ENCODE data around the gene FGFR1OP2. TPM values are rescaled to one million over a fixed set of nuclear protein-coding genes. Genes with fewer than 3 reads are reported as not detected.
A peak's percentile ranks its signal among the peaks of the same experiment; 100 is the strongest.

FGFR1OP2 gene
- total RNA-seq, 2 experiments from 2014 or later: 85.7 to 87.5 TPM

DNA sequence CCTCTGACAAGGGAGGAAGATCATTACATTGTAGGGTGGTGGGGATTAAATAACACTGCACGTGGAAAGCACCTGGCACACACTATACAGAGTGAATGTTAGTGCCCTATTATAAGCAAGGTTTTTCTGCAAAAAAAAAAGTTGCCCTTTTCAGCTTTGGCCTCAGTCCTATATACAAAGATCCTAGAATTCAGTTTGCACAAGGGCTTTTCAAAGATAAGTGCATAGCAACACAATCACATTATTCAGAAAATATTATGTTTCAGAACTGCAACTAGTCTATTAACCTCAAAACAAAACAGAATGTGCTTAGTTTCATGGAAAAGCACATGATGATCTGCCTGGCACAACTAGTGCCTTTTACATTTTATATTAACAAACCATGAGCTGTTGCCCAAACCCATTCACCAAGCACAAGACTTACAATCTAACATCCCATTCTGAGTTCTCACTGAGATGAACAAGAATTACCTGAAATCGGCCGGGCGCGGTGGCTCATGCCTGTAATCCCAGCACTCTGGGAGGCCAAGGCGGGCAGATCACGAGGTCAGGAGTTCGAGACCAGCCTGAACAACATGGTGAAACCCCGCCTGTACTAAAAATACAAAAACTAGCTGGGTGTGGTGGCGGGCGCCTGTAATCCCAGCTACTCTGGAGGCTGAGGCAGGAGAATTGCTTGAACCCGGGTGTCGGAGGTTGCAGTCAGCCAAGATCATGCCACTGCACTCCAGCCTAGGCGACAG, 74.1 kb downstream of the FGFR1OP2 start:
- H3K9me3 Mint-ChIP-seq: no peaks in the 10 kb centered on the region
- H3K4me1 Mint-ChIP-seq: peaks cover 64% of the 10 kb centered on the region
- ChIA-PET POLR2A (interaction anchor here (1.2 to 4.5 kb wide), 7 partner anchors 10 to 180 kb away, joined by 3 to 24 read pairs (median 10); partner anchors contain the start of genes FGFR1OP2, ITPR2 and MED21), CTCF (interaction anchor here (0.6 to 6.3 kb wide), 10 partner anchors 11 to 1438 kb away, joined by 3 to 101 read pairs (median 6); partner anchors contain the start of genes ITPR2, MED21 and STK38L)
- H3K27me3 Mint-ChIP-seq: no peaks in the 10 kb centered on the region
- peak overlapping the region; percentile 90 for H3K4me3 Mint-ChIP-seq
- H3K36me3 Mint-ChIP-seq (ENCODE audit: low read depth): peaks cover 16% of the 10 kb centered on the region
- no peak for DNase-seq
- no peak overlapping the region for H3K27ac Mint-ChIP-seq

DNA sequence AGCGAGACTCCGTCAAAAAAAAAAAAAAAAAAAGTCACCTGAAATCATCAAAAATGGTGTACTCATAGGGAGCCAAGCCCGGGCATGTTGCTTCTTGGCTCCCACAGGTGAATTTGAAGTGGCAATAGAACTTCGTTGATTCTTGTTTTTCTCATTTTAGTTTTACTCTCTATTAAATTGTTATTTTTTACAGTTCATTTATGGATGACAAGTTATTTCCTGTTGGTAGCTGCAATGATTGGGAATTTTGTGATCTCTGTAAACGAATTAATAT, 74.6 kb downstream of the FGFR1OP2 start:
- ChIA-PET POLR2A (interaction anchor here (1.0 to 4.5 kb wide), 9 partner anchors 10 to 180 kb away, joined by 3 to 24 read pairs (median 6); partner anchors contain the start of genes FGFR1OP2, INTS13, ITPR2 and MED21), CTCF (interaction anchor here (0.6 to 6.3 kb wide), 13 partner anchors 11 to 1438 kb away, joined by 3 to 101 read pairs (median 4); partner anchors contain the start of genes ITPR2, MED21 and STK38L)
- H3K9me3 Mint-ChIP-seq: no peaks in the 10 kb centered on the region
- no peak overlapping the region for H3K27ac Mint-ChIP-seq
- H3K4me1 Mint-ChIP-seq: peaks cover 65% of the 10 kb centered on the region
- H3K36me3 Mint-ChIP-seq (ENCODE audit: low read depth): peaks cover 16% of the 10 kb centered on the region
- peak overlapping the region; percentile 90 for H3K4me3 Mint-ChIP-seq
- DNase-seq: no peak
- no peaks in the 10 kb centered on the region for H3K27me3 Mint-ChIP-seq

GRCh38 chr12:27013611-27014084, 75.4 kb downstream of the FGFR1OP2 start:
- Mint-ChIP-seq H3K27ac (peak overlapping the region; percentile 95), H3K9me3 (no peaks in the 10 kb centered on the region), H3K4me1 (peaks cover 60% of the 10 kb centered on the region), H3K36me3 (ENCODE audit: low read depth) (peaks cover 13% of the 10 kb centered on the region), H3K4me3 (peak overlapping the region; percentile 90), H3K27me3 (no peaks in the 10 kb centered on the region)
- DNase-seq: no peak
- POLR2A ChIA-PET: interaction anchor here (0.5 to 4.5 kb wide), 16 partner anchors 9 to 300 kb away, joined by 3 to 24 read pairs (median 5); partner anchors contain the start of genes FGFR1OP2, INTS13, ITPR2 and MED21
- CTCF ChIA-PET: interaction anchor here (0.6 to 6.3 kb wide), 28 partner anchors 9 to 1439 kb away, joined by 3 to 101 read pairs (median 3); partner anchors contain the start of genes ITPR2 and MED21

- no peaks in the 10 kb centered on the region for H3K9me3 Mint-ChIP-seq
- H3K27me3 Mint-ChIP-seq: no peaks in the 10 kb centered on the region
Observed at GRCh38 chr12:27014085-27014858, 76.0 kb downstream of the FGFR1OP2 start, which contains the start of gene TM7SF3. TM7SF3 (minus strand) TSS chr12:27014384; CDS start chr12:27014168, 216 bp downstream.

GRCh38 chr12:27014859-27015729, 76.8 kb downstream of the FGFR1OP2 start:
- Mint-ChIP-seq H3K4me1 (peaks cover 55% of the 10 kb centered on the region), H3K27me3 (no peaks in the 10 kb centered on the region), H3K4me3 (peak overlapping the region; percentile 90), H3K36me3 (ENCODE audit: low read depth) (peaks cover 11% of the 10 kb centered on the region), H3K9me3 (no peaks in the 10 kb centered on the region), H3K27ac (peak overlapping the region; percentile 95)
- DNase-seq: no peak
- ChIA-PET CTCF (interaction anchor here (0.7 to 6.3 kb wide), 23 partner anchors 9 to 358 kb away, joined by 3 to 101 read pairs (median 4); partner anchors contain the start of genes BMAL2, ITPR2, MED21 and STK38L), POLR2A (interaction anchor here (0.6 to 3.5 kb wide), 12 partner anchors 11 to 317 kb away, joined by 3 to 24 read pairs (median 4); partner anchors contain the start of genes INTS13, ITPR2 and STK38L)

More at GRCh38 chr12:27014085-27014858, 76.0 kb downstream of the FGFR1OP2 start, which contains the start of gene TM7SF3:
- Mint-ChIP-seq H3K36me3 (ENCODE audit: low read depth) (peaks cover 13% of the 10 kb centered on the region), H3K4me3 (peak within 1 kb of the TSS; percentile 90), H3K27ac (peak within 1 kb of the TSS; percentile 95), H3K4me1 (peaks cover 60% of the 10 kb centered on the region)
- POLR2A ChIA-PET: interaction anchor here (0.5 to 3.5 kb wide), 16 partner anchors 9 to 318 kb away, joined by 3 to 24 read pairs (median 5); partner anchors contain the start of genes FGFR1OP2, INTS13, ITPR2 and MED21
- DNase-seq: peak; percentile 96
- CTCF ChIA-PET: interaction anchor here (0.6 to 6.3 kb wide), 30 partner anchors 10 to 317 kb away, joined by 3 to 101 read pairs (median 4); partner anchors contain the start of genes ITPR2 and MED21

DNA sequence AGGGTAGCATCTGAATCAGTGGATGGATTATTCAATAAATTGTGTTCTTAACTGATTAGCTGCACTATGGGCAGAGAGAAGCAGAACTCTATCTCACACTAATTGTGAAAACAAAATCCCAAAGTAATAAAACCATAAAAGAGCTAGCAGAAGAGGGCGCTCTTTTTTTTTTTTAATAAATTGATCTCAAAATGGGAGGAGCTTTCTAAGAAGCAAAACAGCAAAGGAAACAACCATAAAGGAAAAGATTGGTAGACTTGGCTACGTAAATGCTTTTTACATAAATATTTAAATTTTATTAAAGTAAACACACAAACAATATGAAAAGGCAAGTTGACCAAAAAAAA, 77.4 kb downstream of the FGFR1OP2 start:
- ChIA-PET CTCF (interaction anchor here (0.6 to 6.3 kb wide), 22 partner anchors 8 to 358 kb away, joined by 3 to 101 read pairs (median 4); partner anchors contain the start of genes BMAL2, ITPR2, MED21 and STK38L), POLR2A (interaction anchor here (0.6 to 3.5 kb wide), 8 partner anchors 75 to 316 kb away, joined by 3 to 24 read pairs (median 4); partner anchors contain the start of genes INTS13, ITPR2 and STK38L)
- no peak overlapping the region for H3K4me3 Mint-ChIP-seq
- H3K27me3 Mint-ChIP-seq: peaks cover under 1% of the 10 kb centered on the region
- H3K27ac Mint-ChIP-seq: peak overlapping the region; percentile 95
- H3K4me1 Mint-ChIP-seq: peaks cover 49% of the 10 kb centered on the region
- DNase-seq: no peak
- H3K36me3 Mint-ChIP-seq (ENCODE audit: low read depth): peaks cover 5% of the 10 kb centered on the region
- no peaks in the 10 kb centered on the region for H3K9me3 Mint-ChIP-seq

Other genes starting within 250 kb of the FGFR1OP2 start
- 10 to 100 TPM; 31.7 to 36.3 TPM for gene ITPR2, start 105.3 kb upstream of the FGFR1OP2 start, total RNA-seq
- gene INTS13, start 489 bp upstream of the FGFR1OP2 start, total RNA-seq: 10 to 100 TPM; 44.8 to 45.8 TPM
- gene TM7SF3, start 75.9 kb downstream of the FGFR1OP2 start, total RNA-seq: 10 to 100 TPM; 33.6 to 35.7 TPM
- gene MED21, start 84.1 kb downstream of the FGFR1OP2 start, total RNA-seq: 10 to 100 TPM; 40.1 to 41.1 TPM
- gene C12orf71, start 144.1 kb downstream of the FGFR1OP2 start, total RNA-seq: not detected

Measured in activated CD4-positive, alpha-beta memory T cell treated with anti-CD3 and anti-CD28 coated beads, Interleukin-2, amount 10 ng/mL, durations not matched to agents 7 days and 5 days (primary cell).